Renal cortex interstitium (tissue), 11 donors: ENCODE data around the gene STMN1. TPM values are rescaled to one million over a fixed set of nuclear protein-coding genes. Genes with fewer than 3 reads are reported as not detected.
A peak's percentile ranks its signal among the peaks of the same experiment; 100 is the strongest.

Experiments used
- DNase-seq, 11 donors: peaks; one replicate each; pipeline ENCODE4 v3.0.0-alpha.2; 2013; ENCODE audit warnings: low read depth in 9 of 11, low spot score in 4 of 11; ENCODE audit errors: extremely low read depth in 1 of 11
- polyA plus RNA-seq, 3 donors: library from polyadenylated mRNA; unstranded; fragments of 120-200 nt; gene quantifications; one replicate each; pipeline ENCODE4 v1.2.1, GENCODE V29; 2013; ENCODE audit not compliant: insufficient read length in 3 of 3

STMN1 gene
- polyA plus RNA-seq, 3 donors: 982 to 1,465 (median 1,271) TPM

- DNase-seq: no peak
Measured at GRCh38 chr1:25877155-25877554, 29.1 kb downstream of the STMN1 start.

DNA sequence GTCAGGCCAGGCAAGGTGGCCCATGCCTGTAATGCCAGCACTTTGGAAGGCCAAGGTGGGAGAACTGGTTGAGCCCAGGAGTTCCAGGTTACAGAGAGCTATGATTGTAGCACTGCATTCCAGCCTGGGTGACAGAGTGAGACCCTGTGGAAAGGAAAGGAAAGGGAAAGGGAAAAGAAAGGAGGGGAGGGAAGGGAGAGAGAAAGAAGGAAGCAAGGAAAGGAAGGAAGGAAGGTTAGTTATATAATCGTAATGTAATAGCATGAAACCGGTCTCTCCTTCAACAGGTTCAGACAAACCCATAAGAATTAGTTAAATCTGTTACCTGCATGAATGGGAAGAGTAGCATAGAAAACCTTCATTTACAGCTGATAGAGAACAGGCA is 29.5 kb downstream of the STMN1 start:
- no peak for DNase-seq

- peak in 1 of 11 donors; percentile 39 for DNase-seq
Measured at GRCh38 chr1:25875856-25876692, 30.1 kb downstream of the STMN1 start.

GRCh38 chr1:25875154-25875855 is 30.9 kb downstream of the STMN1 start, which contains the start of gene PAQR7:
Gene PAQR7 (minus strand): TSS chr1:25875708. CDS start chr1:25863839, 11,869 bp downstream.
- peak in 8 of 11 donors; percentile 65 to 79 (median 75) for DNase-seq

- no peak for DNase-seq
Measured at GRCh38 chr1:25874635-25875153, 31.5 kb downstream of the STMN1 start.

GRCh38 chr1:25874209-25874608 is 32.0 kb downstream of the STMN1 start:
- no peak for DNase-seq

GRCh38 chr1:25873120-25873519 is 33.1 kb downstream of the STMN1 start:
- DNase-seq: no peak

DNA sequence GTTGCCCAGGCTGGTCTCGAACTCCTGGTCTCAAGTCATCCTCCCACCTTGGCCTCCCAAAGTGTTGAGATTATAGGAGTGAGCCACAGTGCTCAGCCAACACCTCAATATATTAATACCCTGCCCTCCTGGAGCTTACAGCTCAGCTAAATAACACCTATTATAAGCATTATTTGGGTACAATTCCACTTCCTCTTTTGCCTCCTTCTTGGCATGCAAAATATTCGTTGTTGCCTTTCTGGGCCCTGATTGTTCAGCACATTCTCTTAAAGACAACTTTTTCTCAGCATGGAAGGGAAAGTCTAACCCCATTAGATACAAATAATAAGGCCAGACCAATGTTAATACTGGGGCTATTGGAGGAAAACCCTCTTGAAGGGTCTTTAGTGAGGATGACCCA is 33.5 kb downstream of the STMN1 start:
- DNase-seq: no peak

DNA sequence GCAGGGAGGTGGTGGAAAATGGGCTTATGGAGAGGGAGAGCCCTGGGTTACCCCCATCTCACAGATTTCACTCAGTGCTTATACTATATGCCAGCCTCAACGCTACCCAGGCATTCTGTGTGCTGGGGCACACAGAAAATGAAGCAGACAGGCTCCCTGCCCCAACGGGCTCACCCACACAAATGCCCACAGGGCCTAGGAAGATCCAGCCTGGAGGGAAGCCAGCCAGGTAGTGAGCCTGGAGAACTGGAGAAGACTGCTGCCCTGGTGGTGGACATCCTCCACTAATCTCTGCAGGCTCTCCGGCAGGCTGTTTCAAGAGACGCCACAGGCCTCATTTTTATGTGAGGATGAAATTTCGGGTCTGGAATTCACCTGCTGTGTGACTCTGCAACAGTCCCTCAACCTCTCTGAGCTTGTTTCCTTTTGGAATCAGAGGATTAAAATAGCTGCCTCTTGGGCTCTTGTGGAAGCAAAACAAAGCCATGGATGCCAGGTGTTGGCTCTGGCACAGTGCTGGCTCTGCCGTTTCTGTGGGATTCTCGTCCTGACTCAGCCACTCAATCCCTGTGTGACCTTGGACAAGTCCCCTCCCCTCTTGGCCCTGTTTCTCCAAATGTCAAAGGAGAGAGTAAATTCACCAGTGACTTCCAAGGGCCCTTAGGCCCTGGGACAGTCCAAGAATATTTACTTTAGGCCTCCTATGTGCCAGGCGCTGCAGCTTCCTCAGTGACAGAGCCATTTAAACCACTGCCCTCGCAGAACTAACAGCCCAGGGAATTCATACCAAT is 34.3 kb downstream of the STMN1 start:
- no peak for DNase-seq

- DNase-seq: no peak
Measured at GRCh38 chr1:25871086-25871703, 35.0 kb downstream of the STMN1 start.

GRCh38 chr1:25870614-25871013 is 35.6 kb downstream of the STMN1 start:
- DNase-seq: no peak

DNA sequence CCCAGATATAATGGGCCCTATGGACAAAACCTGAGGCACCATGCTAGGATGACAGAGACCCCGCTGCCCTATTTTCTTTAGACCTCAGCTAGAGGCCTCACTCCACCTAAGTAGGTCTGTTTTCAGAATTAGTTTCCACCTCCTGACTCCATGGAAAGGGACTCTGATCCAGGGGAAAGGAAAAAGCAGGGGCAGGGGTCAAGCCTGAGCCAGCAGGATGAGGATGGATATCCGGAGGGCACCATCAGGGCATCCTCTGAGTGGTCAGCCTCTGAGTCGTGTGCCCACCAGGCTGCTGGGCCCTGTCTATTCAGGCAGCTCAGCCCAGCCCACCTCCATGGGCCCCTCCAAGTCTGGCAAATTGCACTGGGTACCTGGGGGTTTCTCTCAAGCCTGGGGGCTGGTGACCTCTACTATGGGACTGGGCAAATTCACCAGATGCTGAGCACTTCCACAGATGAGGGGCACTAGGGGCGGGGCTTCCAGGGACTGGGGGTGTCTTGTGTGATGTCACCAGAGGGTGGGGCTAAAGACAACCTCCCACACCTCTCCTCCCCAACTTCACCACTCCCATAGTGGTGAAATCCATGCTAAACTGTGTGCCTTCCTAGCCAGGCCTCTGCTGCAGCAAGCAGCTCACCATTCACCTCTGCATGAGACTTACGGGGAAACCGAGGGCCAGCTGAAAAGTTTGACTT is 36.2 kb downstream of the STMN1 start:
- no peak for DNase-seq

- DNase-seq: peak in 8 of 11 donors; percentile 29 to 86 (median 55)
Measured at GRCh38 chr1:25867210-25867991, 38.8 kb downstream of the STMN1 start.

DNA sequence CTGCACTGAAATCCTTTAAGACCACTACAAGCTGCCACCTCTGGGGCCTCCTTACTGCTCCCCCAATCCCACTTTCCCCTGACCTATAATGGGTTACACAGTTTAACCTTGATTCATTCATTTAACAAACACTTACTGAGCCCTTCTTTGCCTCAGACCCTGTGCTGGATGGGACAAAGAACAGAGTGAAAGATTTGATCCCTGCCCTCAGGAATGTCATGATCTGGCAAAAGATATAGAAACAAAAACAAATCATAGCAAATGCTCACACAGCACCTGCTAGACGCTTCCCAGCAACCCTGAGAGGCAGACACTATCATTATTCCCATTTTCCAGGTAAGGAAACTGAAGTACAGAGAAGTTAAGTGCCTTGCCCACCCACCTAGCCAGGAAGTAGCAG is 39.9 kb downstream of the STMN1 start:
- no peak for DNase-seq

DNA sequence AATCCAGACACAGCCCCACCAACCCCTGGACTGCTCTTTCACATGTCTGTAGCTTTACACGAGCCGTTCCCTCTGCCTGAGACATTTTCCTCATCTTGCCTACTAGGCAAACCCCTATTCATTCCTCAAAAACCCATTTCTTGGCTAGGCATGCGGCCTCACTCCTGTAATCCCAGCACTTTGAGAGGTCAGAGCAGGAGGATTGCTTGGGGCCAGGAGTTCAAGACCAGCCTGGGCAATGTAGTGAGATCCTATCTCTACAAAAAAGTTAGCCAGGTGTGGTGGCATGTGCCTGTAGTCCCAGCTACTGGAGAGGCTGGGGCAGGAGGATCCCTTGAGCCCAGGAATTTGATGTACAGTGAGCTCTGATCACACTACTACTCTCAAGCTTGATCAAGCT is 41.8 kb downstream of the STMN1 start:
- no peak for DNase-seq

GRCh38 chr1:25863486-25864262 is 42.5 kb downstream of the STMN1 start:
- no peak for DNase-seq
